ENCODE data around the gene BCLAF3. TPM values are rescaled to one million over a fixed set of nuclear protein-coding genes. Genes with fewer than 3 reads are reported as not detected.

BCLAF3 gene
- total and polyA plus RNA-seq, 2 of the 4 experiments (the other 2 are of a cell fraction), result 1.6 TPM

DNA sequence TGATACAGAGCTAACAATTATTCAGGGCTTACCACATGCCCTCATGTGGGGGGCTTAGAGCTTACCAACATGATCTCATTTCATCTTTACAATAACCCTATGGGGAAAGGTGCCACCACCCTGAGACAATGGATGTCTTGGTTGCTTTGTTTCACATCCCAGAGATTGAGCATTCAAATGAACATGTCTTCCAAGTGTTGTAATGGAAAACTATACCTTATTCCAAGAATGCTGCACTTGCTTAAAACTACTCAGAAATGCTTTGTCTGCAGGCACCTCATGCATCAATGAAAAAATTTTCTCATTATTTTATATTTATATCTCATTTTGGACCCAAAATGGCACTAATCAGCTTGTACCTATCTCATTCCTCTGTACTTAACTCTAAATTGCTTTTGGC is 34.6 kb downstream of the BCLAF3 start:
- Histone ChIP-seq H4K5ac (ENCODE audit: low read depth, low read length) (no peak overlapping the region), H4K20me1 (ENCODE audit: insufficient read depth, low read length) (no peaks in the 10 kb centered on the region), H3K9me1 (ENCODE audit: insufficient read depth, low read length) (no peaks in the 10 kb centered on the region), H3K14ac (replicated peaks; ENCODE audit: low read depth, low read length) (no peak overlapping the region), H2AK9ac (replicated peaks; ENCODE audit: low read depth, low read length, poor library complexity) (no peak overlapping the region), H2BK5ac (ENCODE audit: low read depth, low read length, poor library complexity, severe bottlenecking) (no peak overlapping the region), H2BK20ac (ENCODE audit: low read depth, low read length) (no peak overlapping the region), H3K4me3 (ENCODE audit: insufficient read depth, low read depth, low read length) (no peak overlapping the region), H3K27me3 (ENCODE audit: control insufficient read depth, insufficient read depth, low read length) (peaks cover 1% of the 10 kb centered on the region; the same call in 1 of the 2 replicates), H3K4me1 (ENCODE audit: control insufficient read depth, insufficient read depth, low read length) (no peaks in the 10 kb centered on the region), H3K4ac (ENCODE audit: low read depth, low read length) (no peak overlapping the region), H2BK15ac (ENCODE audit: low read depth, low read length) (no peak overlapping the region), H3K79me1 (ENCODE audit: low read depth in 1 of 2, low read length in 2 of 2) (peaks cover 0 to 5% of the 10 kb centered on the region in 2 experiments; a peak in 1 of 4 replicates), H3K27ac (ENCODE audit: insufficient read depth, low read length) (no peak overlapping the region), H2AK5ac (ENCODE audit: low read depth, low read length) (no peak overlapping the region), H3K18ac (ENCODE audit: low read depth, low read length) (no peak overlapping the region), H4K91ac (ENCODE audit: insufficient read depth, low read depth, low read length) (no peak overlapping the region), H2BK120ac (ENCODE audit: low read depth, low read length) (no peak overlapping the region), H3K23ac (ENCODE audit: low read depth, low read length) (no peak overlapping the region), H3K9me3 (ENCODE audit: control insufficient read depth, insufficient read depth, low read length) (no peaks in the 10 kb centered on the region), H3K56ac (ENCODE audit: extremely low read depth, insufficient read depth, low read length) (no peak overlapping the region), H3K4me2 (ENCODE audit: low read depth, low read length) (no peak overlapping the region), H2AFZ (replicated peaks; ENCODE audit: low read length, poor library complexity) (no peak overlapping the region), H3K36me3 (ENCODE audit: control insufficient read depth, insufficient read depth, low read length) (no peaks in the 10 kb centered on the region), H4K8ac (ENCODE audit: low read depth in 2 of 2, low read length in 2 of 2) (no peak overlapping the region), H3K9ac (ENCODE audit: low read depth, low read length) (no peak overlapping the region)
- dilution Hi-C loops (cut with HindIII; ENCODE audit: low sequenced_read_pairs, unreplicated experiment) (no loop called here), in situ Hi-C loops (cut with MboI; ENCODE audit: low sequenced_read_pairs) (no loop called here), intact Hi-C loops (cut with micrococcal nuclease) (no loop called here)
- CTCF ChIA-PET, result no interaction called here
- POLR2A ChIA-PET (ENCODE audit: unreplicated experiment), result no interaction called here
- ATAC-seq (ENCODE audit: low read depth), result no peak
- no peak for DNase-seq
- BruUV-seq (replicated peaks), result no TSS peak
- TF ChIP-seq, protein P1, sequence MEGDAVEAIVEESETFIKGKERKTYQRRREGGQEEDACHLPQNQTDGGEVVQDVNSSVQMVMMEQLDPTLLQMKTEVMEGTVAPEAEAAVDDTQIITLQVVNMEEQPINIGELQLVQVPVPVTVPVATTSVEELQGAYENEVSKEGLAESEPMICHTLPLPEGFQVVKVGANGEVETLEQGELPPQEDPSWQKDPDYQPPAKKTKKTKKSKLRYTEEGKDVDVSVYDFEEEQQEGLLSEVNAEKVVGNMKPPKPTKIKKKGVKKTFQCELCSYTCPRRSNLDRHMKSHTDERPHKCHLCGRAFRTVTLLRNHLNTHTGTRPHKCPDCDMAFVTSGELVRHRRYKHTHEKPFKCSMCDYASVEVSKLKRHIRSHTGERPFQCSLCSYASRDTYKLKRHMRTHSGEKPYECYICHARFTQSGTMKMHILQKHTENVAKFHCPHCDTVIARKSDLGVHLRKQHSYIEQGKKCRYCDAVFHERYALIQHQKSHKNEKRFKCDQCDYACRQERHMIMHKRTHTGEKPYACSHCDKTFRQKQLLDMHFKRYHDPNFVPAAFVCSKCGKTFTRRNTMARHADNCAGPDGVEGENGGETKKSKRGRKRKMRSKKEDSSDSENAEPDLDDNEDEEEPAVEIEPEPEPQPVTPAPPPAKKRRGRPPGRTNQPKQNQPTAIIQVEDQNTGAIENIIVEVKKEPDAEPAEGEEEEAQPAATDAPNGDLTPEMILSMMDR (conservative IDR thresholded peaks at IDR 0.05; ENCODE audit: low read depth, low read length), result no peak
- no peak for TF ChIP-seq SMC3 (IDR thresholded peaks at IDR 0.05; ENCODE audit: low read depth, low read length)
- TF ChIP-seq CEBPB (IDR thresholded peaks at IDR 0.05; ENCODE audit: low read depth, low read length), result no peak
